HepG2 (cell line): ENCODE measurements around the gene ARFIP2. TPM values are rescaled to one million over a fixed set of nuclear protein-coding genes. Genes with fewer than 3 reads are reported as not detected.
A peak's percentile ranks its signal among the peaks of the same experiment; 100 is the strongest.

Experiments used
- ATAC-seq: fragments of 200-7000 bp; cut with Tn5 transposase; 3 replicates; pipeline ENCODE4 v1.9.1; 2020; ENCODE audit warnings: mild to moderate bottlenecking, moderate library complexity
- BruUV-seq: library from RNA; stranded (reverse); fragments of 400-500 nt; replicated peaks from 2 replicates; lab custom pipeline; 2021; lab: Mats Ljungman, UMichigan
- CTCF ChIA-PET: fragments of 300-600 bp; formaldehyde crosslinking; extraction: SDS; loops from one replicate; lab custom pipeline; 2021; ENCODE audit warnings: low total read pairs, inconsistent platforms, low intra/inter-chr PET ratio; lab: Yijun Ruan, JAX
- POLR2A ChIA-PET: fragments of 350-600 bp; sonication (Branson Sonifier 250); formaldehyde crosslinking; loops from one replicate; lab custom pipeline; 2020; ENCODE audit warnings: antibody characterized with exemption, inconsistent platforms; lab: Yijun Ruan, JAX
- DNase-seq: peaks from one replicate; pipeline ENCODE4 v3.0.0-alpha.2; 2015; ENCODE audit warnings: low spot score
- FAIRE-seq: peaks from 3 replicates; lab custom pipeline; 2011; peaks lifted over from hg19 to GRCh38; lab: Jason Lieb, UNC
- H2AFZ ChIP-seq: one replicate; pipeline ENCODE4 v1.6.1; 2011; ENCODE audit warnings: low read length, inconsistent platforms
- H3K27ac ChIP-seq: fragments of 300-600 bp; 3 replicates; pipeline ENCODE4 v1.8.0; 2011; ENCODE audit warnings: mixed run types, mild to moderate bottlenecking, mixed read lengths, low read length, inconsistent platforms; ENCODE audit not compliant: insufficient read depth; ENCODE audit errors: extremely low read length
- H3K27me3 ChIP-seq, 2 experiments: fragments of 200-600 bp in 1 of 2; 2 replicates in 1 of 2; 3 replicates in 1 of 2; pipeline versions ENCODE4 v1.6.0 to v1.8.0; 2011; ENCODE audit warnings: low read length in 2 of 2, mild to moderate bottlenecking in 2 of 2, moderate library complexity in 2 of 2, inconsistent platforms in 1 of 2; ENCODE audit not compliant: insufficient read depth in 2 of 2, control insufficient read depth in 1 of 2
- H3K36me3 ChIP-seq, 2 experiments: fragments of 200-600 bp in 1 of 2; replicated peaks in 1 of 2; 2 replicates in 1 of 2; 3 replicates in 1 of 2; pipeline versions ENCODE4 v1.5.1 to v1.8.0; 2011; ENCODE audit warnings: low read length in 2 of 2, inconsistent platforms in 1 of 2; ENCODE audit not compliant: insufficient read depth in 2 of 2, control insufficient read depth in 1 of 2
- H3K4me1 ChIP-seq: 2 replicates; pipeline ENCODE4 v1.5.1; 2012; ENCODE audit warnings: low read length, inconsistent platforms; ENCODE audit not compliant: insufficient read depth
- H3K4me2 ChIP-seq: 2 replicates; pipeline ENCODE4 v1.6.0; 2011; ENCODE audit warnings: low read depth, low read length, inconsistent platforms
- H3K4me3 ChIP-seq, 3 experiments: fragments of 200-600 bp in 1 of 3; sonication (generic), shearing (Covaris generic) in 1 of 3; replicated peaks in 1 of 3; 2 replicates each; pipeline ENCODE4 v1.5.1; 2011 to 2016; ENCODE audit warnings: low read length in 3 of 3, inconsistent platforms in 2 of 3, low read depth in 2 of 3, mild to moderate bottlenecking in 2 of 3, control low read depth in 1 of 3, mixed read lengths in 1 of 3; ENCODE audit not compliant: insufficient read depth in 1 of 3
- H3K79me2 ChIP-seq: one replicate; pipeline ENCODE4 v1.6.1; 2011; ENCODE audit warnings: low read length, inconsistent platforms; ENCODE audit not compliant: insufficient read depth
- H3K9ac ChIP-seq: 2 replicates; pipeline ENCODE4 v1.6.0; 2011; ENCODE audit warnings: mild to moderate bottlenecking, low read depth, low read length, inconsistent platforms; ENCODE audit not compliant: insufficient read depth
- H3K9me3 ChIP-seq: 2 replicates; pipeline ENCODE4 v1.5.1; 2012; ENCODE audit warnings: mild to moderate bottlenecking, low read length
- H4K20me1 ChIP-seq: 2 replicates; pipeline ENCODE4 v1.6.0; 2011; ENCODE audit warnings: inconsistent platforms, mild to moderate bottlenecking, low read length, moderate library complexity; ENCODE audit not compliant: insufficient read depth
- ATF1 ChIP-seq: IDR thresholded peaks from 2 replicates; pipeline ENCODE4 v1.6.1; 2016; ENCODE audit warnings: mild to moderate bottlenecking, control low read depth
- ATF7-NPFF ChIP-seq: sonication (generic); formaldehyde crosslinking; IDR thresholded peaks from 2 replicates; pipeline ENCODE4 v1.8.1; 2023; ENCODE audit warnings: mild to moderate bottlenecking, low read depth, missing genetic modification reagents, moderate library complexity
- CAMTA2 ChIP-seq: sonication (generic); formaldehyde crosslinking; IDR thresholded peaks from 2 replicates; pipeline ENCODE4 v1.4.0; 2020; ENCODE audit warnings: mild to moderate bottlenecking, missing genetic modification reagents, borderline replicate concordance
- CCAR2 ChIP-seq: fragments of 200-400 bp; formaldehyde crosslinking; optimal IDR thresholded peaks from 2 replicates; pipeline ENCODE3; 2018; ENCODE audit warnings: low read depth, mild to moderate bottlenecking, low read length, moderate library complexity
- JARID2 ChIP-seq: sonication (generic); formaldehyde crosslinking; IDR thresholded peaks from 2 replicates; pipeline ENCODE4 v1.8.1; 2023; ENCODE audit warnings: missing genetic modification reagents, inconsistent platforms; ENCODE audit not compliant: insufficient replicate concordance
- KLF12 ChIP-seq: sonication (generic); formaldehyde crosslinking; IDR thresholded peaks from 2 replicates; pipeline ENCODE4 v1.4.0; 2020; ENCODE audit warnings: missing genetic modification reagents, borderline replicate concordance
- MIER3 ChIP-seq: IDR thresholded peaks from 2 replicates; pipeline ENCODE4 v1.6.1; 2016; ENCODE audit warnings: missing compliant biosample characterization, borderline replicate concordance
- NFE2 ChIP-seq: sonication (generic); formaldehyde crosslinking; IDR thresholded peaks from 2 replicates; pipeline ENCODE4 v1.4.0; 2020; ENCODE audit warnings: missing genetic modification reagents
- RORA ChIP-seq: sonication (generic); formaldehyde crosslinking; IDR thresholded peaks from 2 replicates; pipeline ENCODE4 v1.5.0; 2020; ENCODE audit warnings: mild to moderate bottlenecking, missing genetic modification reagents, moderate library complexity
- SMARCE1 ChIP-seq: fragments of 450-650 bp; IDR thresholded peaks from 2 replicates; pipeline ENCODE4 v1.6.1; 2017; ENCODE audit warnings: borderline replicate concordance
- SP4 ChIP-seq: sonication (generic); formaldehyde crosslinking; IDR thresholded peaks from 2 replicates; pipeline ENCODE4 v1.8.1; 2023; ENCODE audit warnings: mild to moderate bottlenecking, missing genetic modification reagents
- ZFP82 ChIP-seq: sonication (generic); formaldehyde crosslinking; IDR thresholded peaks from 2 replicates; pipeline ENCODE4 v1.5.1; 2020; ENCODE audit warnings: mild to moderate bottlenecking, missing genetic modification reagents, borderline replicate concordance
- ZNF563 ChIP-seq: sonication (generic); formaldehyde crosslinking; IDR thresholded peaks from 2 replicates; pipeline ENCODE4 v1.8.0; 2022; ENCODE audit warnings: mild to moderate bottlenecking, moderate library complexity, missing genetic modification reagents
- ZNF777 ChIP-seq: sonication (generic); formaldehyde crosslinking; IDR thresholded peaks from 2 replicates; pipeline ENCODE4 v1.4.0; 2020; ENCODE audit warnings: missing genetic modification reagents
- WGBS: methylation state at CpG from one replicate; pipeline ENCODE4 v1.1.6; 2017; ENCODE audit warnings: low lambda C conversion rate; 5-methylcytosine and 5-hydroxymethylcytosine counted together
- in situ Hi-C: cut with HindIII; loops from 2 replicates; pipeline ENCODE4 v1.10.0; 2017; ENCODE audit warnings: low pct_unique_long_range_greater_than_20kb; ENCODE audit not compliant: extremely low pct_ligation_motif_present
- intact Hi-C: fragments of 100-400 bp; cut with micrococcal nuclease; formaldehyde crosslinking; loops from one replicate; pipeline ENCODE4 v1.10.0; 2022; ENCODE audit not compliant: unreplicated experiment
- polyA plus RNA-seq, 8 experiments: library from polyadenylated mRNA; depleted of rRNA in 3 of 8; stranded (reverse) in 7 of 8; unstranded in 1 of 8; fragments of >200 nt; fragmentation: Illumina TruSeq in 4 of 8; extraction: Trizol in 4 of 8; gene quantifications; 2 replicates each; pipeline versions ENCODE4 v1.2.1 to v1.2.3, GENCODE V29; 2011 to 2016; ENCODE audit warnings: low read depth in 4 of 8, missing spikeins in 1 of 8, mixed read lengths in 1 of 8; ENCODE audit not compliant: insufficient read depth in 1 of 8
- total RNA-seq, 5 experiments: library from RNA; depleted of rRNA; stranded (reverse); fragments of >200 nt; fragmentation: Illumina TruSeq; extraction: Trizol; gene quantifications; 2 replicates each; pipeline ENCODE4 v1.2.3, GENCODE V29; 2016; ENCODE audit warnings: low read depth in 1 of 5
- TF ChIP-seq, protein P1 (sequence below): IDR thresholded peaks from 2 replicates; pipeline ENCODE4 v1.6.1; 2016; ENCODE audit warnings: missing compliant biosample characterization, missing genetic modification reagents, borderline replicate concordance
- TF ChIP-seq, protein P2 (sequence below): sonication (generic); formaldehyde crosslinking; IDR thresholded peaks from 2 replicates; pipeline ENCODE4 v1.4.0; 2020; ENCODE audit warnings: mild to moderate bottlenecking, missing genetic modification reagents

ARFIP2 gene
- total and polyA plus RNA-seq, 2 of the 13 experiments (the other 11 are each of a cell fraction or from before 2014, with no cell fraction given), result 56.6 to 60.2 TPM

DNA sequence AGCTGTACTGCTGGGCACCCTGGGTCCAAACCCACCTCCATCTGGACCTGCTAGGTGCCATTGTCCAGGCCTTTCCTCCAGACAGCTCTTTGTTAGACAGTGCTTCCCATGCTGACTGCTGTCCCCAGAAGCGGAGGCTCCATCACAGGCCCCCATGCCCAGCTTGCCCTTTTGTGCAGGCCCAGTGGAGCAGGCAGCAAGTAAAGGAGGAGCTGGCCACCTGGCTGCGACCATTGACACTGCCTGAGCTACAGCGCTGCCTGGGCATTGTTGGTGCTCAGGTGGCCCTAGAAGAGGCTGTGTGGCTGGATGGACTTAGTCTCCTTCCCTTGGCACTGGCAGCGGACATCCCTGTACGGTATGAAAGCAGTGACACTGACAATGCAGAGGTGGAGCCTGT lies 17.4 kb upstream of the ARFIP2 start:
- FAIRE-seq (no peak), ATAC-seq (peak; percentile 27; the same call in 2 of the 3 replicates), DNase-seq (no peak)
- Histone ChIP-seq H3K36me3 (peaks cover 6 to 23% of the 10 kb centered on the region in 2 experiments; a peak in 4 of 5 replicates), H2AFZ (no peak overlapping the region), H3K27ac (no peak overlapping the region), H3K4me3 (no peak overlapping the region), H3K9me3 (no peaks in the 10 kb centered on the region), H3K27me3 (no peaks in the 10 kb centered on the region), H3K4me2 (no peak overlapping the region), H3K4me1 (no peaks in the 10 kb centered on the region), H3K9ac (no peak overlapping the region), H3K79me2 (no peaks in the 10 kb centered on the region), H4K20me1 (no peaks in the 10 kb centered on the region)
- in situ Hi-C loops (no loop called here), intact Hi-C loops (no loop called here)
- WGBS, result 96% methylated on average over 4 of the region's 5 CpGs
- POLR2A ChIA-PET, result no interaction called here
- BruUV-seq, result no TSS peak
- CTCF ChIA-PET, result no interaction called here
- TF ChIP-seq ATF7-NPFF (CRISPR knock-in tag), result no peak
- no peak for TF ChIP-seq JARID2 (CRISPR knock-in tag)
- TF ChIP-seq SP4 (CRISPR knock-in tag), result no peak
- TF ChIP-seq SMARCE1, result no peak
- no peak for TF ChIP-seq KLF12 (CRISPR knock-in tag)
- no peak for TF ChIP-seq MIER3 (CRISPR knock-in tag)
- TF ChIP-seq ZNF563 (CRISPR knock-in tag), result no peak
- TF ChIP-seq ZNF777 (CRISPR knock-in tag), result no peak
- TF ChIP-seq, protein P1, sequence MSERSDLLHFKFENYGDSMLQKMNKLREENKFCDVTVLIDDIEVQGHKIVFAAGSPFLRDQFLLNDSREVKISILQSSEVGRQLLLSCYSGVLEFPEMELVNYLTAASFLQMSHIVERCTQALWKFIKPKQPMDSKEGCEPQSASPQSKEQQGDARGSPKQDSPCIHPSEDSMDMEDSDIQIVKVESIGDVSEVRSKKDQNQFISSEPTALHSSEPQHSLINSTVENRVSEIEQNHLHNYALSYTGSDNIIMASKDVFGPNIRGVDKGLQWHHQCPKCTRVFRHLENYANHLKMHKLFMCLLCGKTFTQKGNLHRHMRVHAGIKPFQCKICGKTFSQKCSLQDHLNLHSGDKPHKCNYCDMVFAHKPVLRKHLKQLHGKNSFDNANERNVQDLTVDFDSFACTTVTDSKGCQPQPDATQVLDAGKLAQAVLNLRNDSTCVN (CRISPR knock-in tag), result no peak
- TF ChIP-seq CAMTA2 (CRISPR knock-in tag), result no peak
- TF ChIP-seq, protein P2, sequence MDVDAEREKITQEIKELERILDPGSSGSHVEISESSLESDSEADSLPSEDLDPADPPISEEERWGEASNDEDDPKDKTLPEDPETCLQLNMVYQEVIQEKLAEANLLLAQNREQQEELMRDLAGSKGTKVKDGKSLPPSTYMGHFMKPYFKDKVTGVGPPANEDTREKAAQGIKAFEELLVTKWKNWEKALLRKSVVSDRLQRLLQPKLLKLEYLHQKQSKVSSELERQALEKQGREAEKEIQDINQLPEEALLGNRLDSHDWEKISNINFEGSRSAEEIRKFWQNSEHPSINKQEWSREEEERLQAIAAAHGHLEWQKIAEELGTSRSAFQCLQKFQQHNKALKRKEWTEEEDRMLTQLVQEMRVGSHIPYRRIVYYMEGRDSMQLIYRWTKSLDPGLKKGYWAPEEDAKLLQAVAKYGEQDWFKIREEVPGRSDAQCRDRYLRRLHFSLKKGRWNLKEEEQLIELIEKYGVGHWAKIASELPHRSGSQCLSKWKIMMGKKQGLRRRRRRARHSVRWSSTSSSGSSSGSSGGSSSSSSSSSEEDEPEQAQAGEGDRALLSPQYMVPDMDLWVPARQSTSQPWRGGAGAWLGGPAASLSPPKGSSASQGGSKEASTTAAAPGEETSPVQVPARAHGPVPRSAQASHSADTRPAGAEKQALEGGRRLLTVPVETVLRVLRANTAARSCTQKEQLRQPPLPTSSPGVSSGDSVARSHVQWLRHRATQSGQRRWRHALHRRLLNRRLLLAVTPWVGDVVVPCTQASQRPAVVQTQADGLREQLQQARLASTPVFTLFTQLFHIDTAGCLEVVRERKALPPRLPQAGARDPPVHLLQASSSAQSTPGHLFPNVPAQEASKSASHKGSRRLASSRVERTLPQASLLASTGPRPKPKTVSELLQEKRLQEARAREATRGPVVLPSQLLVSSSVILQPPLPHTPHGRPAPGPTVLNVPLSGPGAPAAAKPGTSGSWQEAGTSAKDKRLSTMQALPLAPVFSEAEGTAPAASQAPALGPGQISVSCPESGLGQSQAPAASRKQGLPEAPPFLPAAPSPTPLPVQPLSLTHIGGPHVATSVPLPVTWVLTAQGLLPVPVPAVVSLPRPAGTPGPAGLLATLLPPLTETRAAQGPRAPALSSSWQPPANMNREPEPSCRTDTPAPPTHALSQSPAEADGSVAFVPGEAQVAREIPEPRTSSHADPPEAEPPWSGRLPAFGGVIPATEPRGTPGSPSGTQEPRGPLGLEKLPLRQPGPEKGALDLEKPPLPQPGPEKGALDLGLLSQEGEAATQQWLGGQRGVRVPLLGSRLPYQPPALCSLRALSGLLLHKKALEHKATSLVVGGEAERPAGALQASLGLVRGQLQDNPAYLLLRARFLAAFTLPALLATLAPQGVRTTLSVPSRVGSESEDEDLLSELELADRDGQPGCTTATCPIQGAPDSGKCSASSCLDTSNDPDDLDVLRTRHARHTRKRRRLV, result no peak
- no peak for TF ChIP-seq NFE2
- TF ChIP-seq ATF1 (CRISPR knock-in tag), result no peak
- no peak for TF ChIP-seq ZFP82
- no peak for TF ChIP-seq RORA (CRISPR knock-in tag)
- TF ChIP-seq CCAR2, result no peak
